ENCODE data around the gene RAD23B.

DNA sequence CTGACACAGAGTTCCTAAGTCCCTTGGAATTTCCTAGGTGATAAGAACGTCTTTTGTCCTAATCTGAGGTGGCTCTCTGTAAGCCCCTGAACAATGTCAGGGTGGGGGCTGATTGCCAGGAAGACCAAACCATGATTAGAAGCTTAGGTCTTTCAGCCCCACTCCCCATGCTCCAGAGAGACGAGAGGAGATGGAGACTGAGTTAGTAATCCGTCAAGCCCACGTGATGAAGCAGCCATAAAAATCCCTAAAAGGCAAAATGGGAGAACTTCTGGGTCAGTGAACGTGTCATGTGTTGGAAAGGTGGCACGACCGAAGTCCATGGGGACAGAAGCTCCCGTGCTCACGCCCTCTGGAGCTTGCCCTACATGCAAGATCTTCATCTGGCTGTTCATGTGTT lies 85.6 kb downstream of the RAD23B start:
- TF ChIP-seq, protein P1, sequence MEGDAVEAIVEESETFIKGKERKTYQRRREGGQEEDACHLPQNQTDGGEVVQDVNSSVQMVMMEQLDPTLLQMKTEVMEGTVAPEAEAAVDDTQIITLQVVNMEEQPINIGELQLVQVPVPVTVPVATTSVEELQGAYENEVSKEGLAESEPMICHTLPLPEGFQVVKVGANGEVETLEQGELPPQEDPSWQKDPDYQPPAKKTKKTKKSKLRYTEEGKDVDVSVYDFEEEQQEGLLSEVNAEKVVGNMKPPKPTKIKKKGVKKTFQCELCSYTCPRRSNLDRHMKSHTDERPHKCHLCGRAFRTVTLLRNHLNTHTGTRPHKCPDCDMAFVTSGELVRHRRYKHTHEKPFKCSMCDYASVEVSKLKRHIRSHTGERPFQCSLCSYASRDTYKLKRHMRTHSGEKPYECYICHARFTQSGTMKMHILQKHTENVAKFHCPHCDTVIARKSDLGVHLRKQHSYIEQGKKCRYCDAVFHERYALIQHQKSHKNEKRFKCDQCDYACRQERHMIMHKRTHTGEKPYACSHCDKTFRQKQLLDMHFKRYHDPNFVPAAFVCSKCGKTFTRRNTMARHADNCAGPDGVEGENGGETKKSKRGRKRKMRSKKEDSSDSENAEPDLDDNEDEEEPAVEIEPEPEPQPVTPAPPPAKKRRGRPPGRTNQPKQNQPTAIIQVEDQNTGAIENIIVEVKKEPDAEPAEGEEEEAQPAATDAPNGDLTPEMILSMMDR (IDR thresholded peaks at IDR 0.05), result no peak
- TF ChIP-seq EP300 (IDR thresholded peaks at IDR 0.05), result no peak
